ENCODE results near the gene RASA4. TPM values are rescaled to one million over a fixed set of nuclear protein-coding genes. Genes with fewer than 3 reads are reported as not detected.
A peak's percentile ranks its signal among the peaks of the same experiment; 100 is the strongest.
"Not testable (repeated sequence)": the region's sequence is repeated elsewhere in the genome, so short reads cannot be mapped to it uniquely, and the experiment has no call there.

The RASA4 gene
- total and polyA plus RNA-seq, 9 of the 15 experiments (the other 6 are each of a cell fraction or from before 2014, with no cell fraction given), result 0.36 to 10.9 (median 2.8) TPM

GRCh38 chr7:102532127-102532526, 84.4 kb downstream of the RASA4 start:
- H3K4me1 ChIP-seq (replicated peaks in 1 of 2; ENCODE audit: control insufficient read depth in 2 of 2, insufficient read depth in 2 of 2, low read length in 2 of 2); H3K9me3 ChIP-seq (replicated peaks; ENCODE audit: control insufficient read depth, insufficient read depth, low read depth, low read length); H4K20me1 ChIP-seq (replicated peaks; ENCODE audit: control insufficient read depth, insufficient read depth, low read length); FAIRE-seq; H3K9ac ChIP-seq (ENCODE audit: insufficient read depth in 1 of 2, low read depth in 2 of 2, low read length in 2 of 2); intact Hi-C loops (cut with micrococcal nuclease); H3K27ac ChIP-seq (ENCODE audit: extremely low read depth, low read depth, low read length); DNase-seq (ENCODE audit: extremely low read depth in 1 of 4, low spot score in 3 of 4); BruUV-seq (replicated peaks); H3K79me2 ChIP-seq (ENCODE audit: control insufficient read depth, insufficient read depth, low read length); H2AFZ ChIP-seq (ENCODE audit: low read depth, low read length); H3K4me2 ChIP-seq (ENCODE audit: insufficient read depth, low read length); H3K36me3 ChIP-seq (ENCODE audit: control insufficient read depth, insufficient read depth, low read length); POLR2A ChIA-PET; H3K4me3 ChIP-seq; H3K9me1 ChIP-seq (ENCODE audit: control insufficient read depth, insufficient read depth, low read length); CTCF ChIA-PET (ENCODE audit: low intra/inter-chr PET ratio); in situ Hi-C loops (cut with MboI); H3K27me3 ChIP-seq (ENCODE audit: control insufficient read depth in 2 of 2, insufficient read depth in 2 of 2, low read length in 2 of 2): not testable (repeated sequence)
- ATAC-seq, result 0 out of 3 replicates have a peak, but pooled peaks have one; percentile 3
- TF ChIP-seq ZNF24 (IDR thresholded peaks at IDR 0.05), result 0 out of 2 replicates have a peak, but pooled peaks have one; percentile 32
- WGBS (ENCODE audit: insufficient coverage, low coverage, missing lambda C conversion rate), result 67% methylated on average over 2 of the region's 2 CpGs

DNA sequence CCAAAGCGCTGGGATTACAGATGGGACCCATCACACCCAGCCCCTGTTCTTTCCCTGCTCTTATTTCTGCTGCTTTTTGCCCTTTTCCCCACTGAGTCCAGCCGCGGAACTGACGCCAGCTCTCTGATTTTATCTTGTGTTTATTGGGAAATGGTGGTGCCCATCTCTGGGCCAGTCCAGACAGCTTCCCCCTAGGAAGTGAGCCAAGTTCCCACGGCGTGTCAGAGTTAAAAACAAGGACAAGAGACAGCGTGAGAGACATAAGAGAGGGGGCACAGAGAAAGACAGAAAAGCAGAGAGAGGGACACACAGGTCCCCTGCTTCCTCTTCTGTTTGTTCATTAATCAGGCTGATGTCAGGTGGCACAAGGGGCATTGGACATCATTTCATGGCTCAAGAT, 85.0 kb downstream of the RASA4 start:
- H3K4me1 ChIP-seq (replicated peaks in 1 of 2; ENCODE audit: control insufficient read depth in 2 of 2, insufficient read depth in 2 of 2, low read length in 2 of 2); intact Hi-C loops (cut with micrococcal nuclease); H3K79me2 ChIP-seq (ENCODE audit: control insufficient read depth, insufficient read depth, low read length); H3K27me3 ChIP-seq (ENCODE audit: control insufficient read depth in 2 of 2, insufficient read depth in 2 of 2, low read length in 2 of 2); H3K36me3 ChIP-seq (ENCODE audit: control insufficient read depth, insufficient read depth, low read length); FAIRE-seq; POLR2A ChIA-PET; H3K4me2 ChIP-seq (ENCODE audit: insufficient read depth, low read length); H3K4me3 ChIP-seq; ATAC-seq; H3K9me1 ChIP-seq (ENCODE audit: control insufficient read depth, insufficient read depth, low read length); H4K20me1 ChIP-seq (replicated peaks; ENCODE audit: control insufficient read depth, insufficient read depth, low read length); H2AFZ ChIP-seq (ENCODE audit: low read depth, low read length); CTCF ChIA-PET (ENCODE audit: low intra/inter-chr PET ratio); H3K27ac ChIP-seq (ENCODE audit: extremely low read depth, low read depth, low read length); BruUV-seq (replicated peaks); H3K9ac ChIP-seq (ENCODE audit: insufficient read depth in 1 of 2, low read depth in 2 of 2, low read length in 2 of 2); in situ Hi-C loops (cut with MboI); DNase-seq (ENCODE audit: extremely low read depth in 1 of 4, low spot score in 3 of 4); H3K9me3 ChIP-seq (replicated peaks; ENCODE audit: control insufficient read depth, insufficient read depth, low read depth, low read length): not testable (repeated sequence)
- whole genome bisulfite sequencing (ENCODE audit: insufficient coverage, low coverage, missing lambda C conversion rate), result no CpG with 5 or more reads among the region's 7 CpGs

DNA sequence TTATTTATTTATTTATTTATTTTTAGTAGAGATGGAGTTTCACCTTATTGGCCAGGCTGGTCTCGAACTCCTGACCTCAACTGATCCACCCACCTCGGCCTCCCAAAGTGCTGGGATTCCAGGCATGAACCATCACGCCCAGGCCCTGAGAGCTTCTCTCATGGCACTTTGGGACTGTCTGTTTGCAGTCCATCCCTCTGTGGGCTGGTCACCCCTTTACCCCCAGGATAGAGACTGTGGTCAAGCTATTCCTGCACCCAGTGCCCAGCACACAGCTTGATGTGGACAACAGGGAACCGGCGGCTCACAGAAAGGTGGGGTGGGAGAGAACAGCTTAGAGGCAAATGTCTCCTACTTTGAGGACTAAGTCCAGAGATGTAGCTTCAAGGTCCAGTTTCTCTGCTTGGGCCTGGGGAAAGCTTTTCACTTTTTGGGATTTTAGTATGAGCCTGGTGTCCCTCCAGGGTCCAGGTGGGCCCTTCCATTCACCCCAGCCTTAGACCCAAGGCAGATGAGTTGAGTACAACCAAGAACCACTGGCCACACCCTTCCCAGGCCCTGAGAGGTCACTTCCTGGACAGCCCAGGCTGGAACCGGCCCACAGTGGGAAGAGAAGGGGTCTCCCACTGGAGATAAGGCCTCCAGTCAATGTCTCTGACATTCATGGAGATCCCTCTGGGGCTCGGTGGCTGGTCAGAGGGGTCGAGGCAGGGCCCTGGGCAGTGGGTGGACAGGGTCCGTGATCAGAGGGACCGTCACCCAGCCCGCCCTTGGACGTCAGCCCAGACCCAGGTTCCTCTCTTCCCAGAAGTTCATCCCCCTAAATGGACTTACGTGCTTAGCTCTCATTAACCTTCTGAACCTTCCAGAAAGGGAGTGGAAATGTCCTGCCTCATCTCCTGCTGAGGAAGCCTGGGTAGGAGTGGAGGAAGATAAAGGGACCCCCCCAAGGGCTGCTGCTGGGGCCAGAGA, 88.4 kb downstream of the RASA4 start:
- intact Hi-C loops (cut with micrococcal nuclease); CTCF ChIA-PET (ENCODE audit: low intra/inter-chr PET ratio); H3K4me1 ChIP-seq (replicated peaks in 1 of 2; ENCODE audit: control insufficient read depth in 2 of 2, insufficient read depth in 2 of 2, low read length in 2 of 2); POLR2A ChIA-PET; DNase-seq (ENCODE audit: extremely low read depth in 1 of 4, low spot score in 3 of 4); FAIRE-seq; in situ Hi-C loops (cut with MboI); H3K9me3 ChIP-seq (replicated peaks; ENCODE audit: control insufficient read depth, insufficient read depth, low read depth, low read length); H3K27ac ChIP-seq (ENCODE audit: extremely low read depth, low read depth, low read length); H3K9me1 ChIP-seq (ENCODE audit: control insufficient read depth, insufficient read depth, low read length); H3K9ac ChIP-seq (ENCODE audit: insufficient read depth in 1 of 2, low read depth in 2 of 2, low read length in 2 of 2); H3K4me3 ChIP-seq; H3K4me2 ChIP-seq (ENCODE audit: insufficient read depth, low read length); H4K20me1 ChIP-seq (replicated peaks; ENCODE audit: control insufficient read depth, insufficient read depth, low read length); H3K79me2 ChIP-seq (ENCODE audit: control insufficient read depth, insufficient read depth, low read length); BruUV-seq (replicated peaks); H2AFZ ChIP-seq (ENCODE audit: low read depth, low read length); H3K27me3 ChIP-seq (ENCODE audit: control insufficient read depth in 2 of 2, insufficient read depth in 2 of 2, low read length in 2 of 2); H3K36me3 ChIP-seq (ENCODE audit: control insufficient read depth, insufficient read depth, low read length): not testable (repeated sequence)
- peak; percentile 66 for ATAC-seq
- WGBS (ENCODE audit: insufficient coverage, low coverage, missing lambda C conversion rate), result no CpG with 5 or more reads among the region's 13 CpGs

GRCh38 chr7:102527182-102527581, 89.4 kb downstream of the RASA4 start:
- H4K20me1 ChIP-seq (replicated peaks; ENCODE audit: control insufficient read depth, insufficient read depth, low read length); H3K27me3 ChIP-seq (ENCODE audit: control insufficient read depth in 2 of 2, insufficient read depth in 2 of 2, low read length in 2 of 2); DNase-seq (ENCODE audit: extremely low read depth in 1 of 4, low spot score in 3 of 4); in situ Hi-C loops (cut with MboI); H3K9ac ChIP-seq (ENCODE audit: insufficient read depth in 1 of 2, low read depth in 2 of 2, low read length in 2 of 2); FAIRE-seq; H3K4me2 ChIP-seq (ENCODE audit: insufficient read depth, low read length); H3K9me1 ChIP-seq (ENCODE audit: control insufficient read depth, insufficient read depth, low read length); H3K4me3 ChIP-seq; BruUV-seq (replicated peaks); H3K36me3 ChIP-seq (ENCODE audit: control insufficient read depth, insufficient read depth, low read length); intact Hi-C loops (cut with micrococcal nuclease); ATAC-seq; CTCF ChIA-PET (ENCODE audit: low intra/inter-chr PET ratio); H3K4me1 ChIP-seq (replicated peaks in 1 of 2; ENCODE audit: control insufficient read depth in 2 of 2, insufficient read depth in 2 of 2, low read length in 2 of 2); POLR2A ChIA-PET; H3K79me2 ChIP-seq (ENCODE audit: control insufficient read depth, insufficient read depth, low read length); H3K9me3 ChIP-seq (replicated peaks; ENCODE audit: control insufficient read depth, insufficient read depth, low read depth, low read length); H2AFZ ChIP-seq (ENCODE audit: low read depth, low read length); H3K27ac ChIP-seq (ENCODE audit: extremely low read depth, low read depth, low read length): not testable (repeated sequence)
- 83% methylated on average over 1 of the region's 8 CpGs for WGBS (ENCODE audit: insufficient coverage, low coverage, missing lambda C conversion rate)

All from K562 (cell line).